ENCODE measurements around the gene PARS2. TPM values are rescaled to one million over a fixed set of nuclear protein-coding genes. Genes with fewer than 3 reads are reported as not detected.
A peak's percentile ranks its signal among the peaks of the same experiment; 100 is the strongest.

The PARS2 gene
- total RNA-seq, 1 donor from 2014 or later: 1.9 TPM

- no peak for DNase-seq (ENCODE audit: low spot score)
These were observed 27.6 kb downstream of the PARS2 start for GRCh38 chr1:54736685-54737084.

GRCh38 chr1:54728027-54728426 lies 36.3 kb downstream of the PARS2 start:
- DNase-seq (ENCODE audit: low spot score): no peak

GRCh38 chr1:54724771-54725170 lies 39.6 kb downstream of the PARS2 start:
- no peak for DNase-seq (ENCODE audit: low spot score)

GRCh38 chr1:54723985-54724384 lies 40.3 kb downstream of the PARS2 start:
- no peak for DNase-seq (ENCODE audit: low spot score)

GRCh38 chr1:54721719-54722118 lies 42.6 kb downstream of the PARS2 start:
- no peak for DNase-seq (ENCODE audit: low spot score)

DNA sequence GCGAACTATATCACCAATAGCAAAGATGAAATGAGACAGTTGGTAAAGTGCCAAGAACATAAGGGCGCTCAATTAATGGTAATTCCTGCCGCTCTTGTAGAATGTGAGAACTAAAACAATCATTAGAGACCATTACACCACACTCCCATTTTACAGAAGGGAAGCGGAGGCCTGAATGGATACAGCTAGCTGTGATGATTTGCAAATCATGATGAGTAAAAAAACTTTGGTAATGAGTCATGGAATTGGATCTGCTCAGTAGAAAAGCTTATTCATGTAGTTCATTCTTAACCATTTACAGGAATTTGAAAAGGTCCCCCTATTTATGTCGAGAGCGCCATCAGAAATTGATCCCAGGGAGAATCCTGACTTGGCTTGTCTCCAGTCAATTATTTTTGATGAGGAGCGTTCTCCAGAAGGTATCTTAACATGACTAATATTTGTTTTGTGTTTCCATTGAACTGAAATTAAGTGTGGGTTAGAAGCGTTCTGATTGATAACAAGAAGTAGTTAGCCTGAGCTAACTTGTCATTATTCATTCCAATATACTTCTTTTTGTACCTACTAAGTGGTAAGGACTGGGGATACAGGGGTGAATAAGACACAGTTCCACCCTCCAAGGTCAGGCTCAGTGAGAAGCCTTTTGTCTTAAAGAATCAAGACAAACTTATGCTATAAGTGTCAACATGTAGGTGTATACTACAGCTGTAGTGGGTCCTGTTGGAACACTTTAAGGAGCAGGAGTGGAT lies 47.9 kb downstream of the PARS2 start:
- DNase-seq (ENCODE audit: low spot score): no peak

DNA sequence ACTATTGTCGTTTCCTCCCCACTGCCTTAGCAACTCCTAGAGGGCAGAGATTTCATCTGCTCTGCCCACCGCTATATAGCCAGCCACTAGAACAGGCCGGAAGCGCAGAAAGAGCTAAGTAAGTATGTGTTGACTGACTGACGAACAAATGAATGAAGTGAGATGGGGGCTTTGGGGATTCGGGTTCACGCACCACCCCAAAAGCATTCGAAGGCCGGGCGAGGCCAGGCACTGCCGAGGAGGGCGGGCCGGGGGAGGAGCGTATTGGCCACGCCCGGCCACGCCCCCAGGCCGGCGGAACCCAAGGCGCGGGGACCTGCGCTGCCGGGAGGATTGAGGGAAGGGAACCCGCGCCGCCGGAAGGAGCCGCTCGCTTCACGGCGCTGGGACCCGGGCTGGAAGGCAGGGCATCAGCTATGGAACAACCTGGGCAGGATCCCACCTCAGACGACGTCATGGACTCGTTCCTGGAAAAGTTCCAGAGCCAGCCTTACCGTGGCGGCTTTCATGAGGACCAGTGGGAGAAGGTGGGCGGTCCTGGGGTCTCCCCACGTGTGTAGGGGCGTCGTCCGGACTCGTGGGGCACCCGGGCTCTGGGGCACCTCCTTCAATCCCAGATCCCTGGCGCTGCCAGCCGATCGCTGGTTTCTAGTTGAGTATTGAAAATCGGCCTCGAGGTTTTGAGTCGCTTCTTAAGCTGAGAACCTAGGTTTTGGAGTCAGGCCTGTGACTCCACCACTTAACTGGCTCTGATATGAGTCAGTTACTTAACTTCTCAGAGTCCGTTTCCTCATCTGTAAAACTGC lies 48.6 kb downstream of the PARS2 start, which contains the start of gene TTC4:
Gene TTC4, plus strand, starts transcription at position 369 of the 806 bp plus-strand sequence. Its CDS starts 48 bp downstream, at position 417.
- DNase-seq (ENCODE audit: low spot score): peak; percentile 84

- no peak for DNase-seq (ENCODE audit: low spot score)
These were observed 49.3 kb downstream of the PARS2 start for GRCh38 chr1:54714881-54715492.

DNA sequence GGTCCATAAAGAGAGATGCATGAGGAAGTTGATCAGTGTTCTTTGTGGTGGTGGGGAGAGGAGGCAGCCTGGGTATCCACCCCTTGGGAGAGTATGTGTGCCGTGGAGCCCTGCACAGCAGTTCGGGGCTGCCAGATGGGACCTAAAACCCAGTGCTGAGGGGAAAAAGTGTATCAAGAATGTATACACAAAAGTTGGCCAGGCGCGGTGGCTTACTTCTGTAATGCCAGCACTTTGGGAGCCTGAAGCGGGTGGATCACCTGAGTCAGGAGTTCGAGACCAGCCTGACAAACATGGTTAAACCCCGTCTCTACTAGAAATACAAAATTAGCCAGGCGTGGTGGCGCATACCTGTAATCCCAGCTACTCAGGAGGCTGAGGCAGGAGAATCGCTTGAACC lies 52.8 kb downstream of the PARS2 start:
- DNase-seq (ENCODE audit: low spot score): no peak

GRCh38 chr1:54710841-54711240 lies 53.5 kb downstream of the PARS2 start:
- no peak for DNase-seq (ENCODE audit: low spot score)

- DNase-seq (ENCODE audit: low spot score): no peak
These were observed 53.9 kb downstream of the PARS2 start for GRCh38 chr1:54710434-54710833.

DNA sequence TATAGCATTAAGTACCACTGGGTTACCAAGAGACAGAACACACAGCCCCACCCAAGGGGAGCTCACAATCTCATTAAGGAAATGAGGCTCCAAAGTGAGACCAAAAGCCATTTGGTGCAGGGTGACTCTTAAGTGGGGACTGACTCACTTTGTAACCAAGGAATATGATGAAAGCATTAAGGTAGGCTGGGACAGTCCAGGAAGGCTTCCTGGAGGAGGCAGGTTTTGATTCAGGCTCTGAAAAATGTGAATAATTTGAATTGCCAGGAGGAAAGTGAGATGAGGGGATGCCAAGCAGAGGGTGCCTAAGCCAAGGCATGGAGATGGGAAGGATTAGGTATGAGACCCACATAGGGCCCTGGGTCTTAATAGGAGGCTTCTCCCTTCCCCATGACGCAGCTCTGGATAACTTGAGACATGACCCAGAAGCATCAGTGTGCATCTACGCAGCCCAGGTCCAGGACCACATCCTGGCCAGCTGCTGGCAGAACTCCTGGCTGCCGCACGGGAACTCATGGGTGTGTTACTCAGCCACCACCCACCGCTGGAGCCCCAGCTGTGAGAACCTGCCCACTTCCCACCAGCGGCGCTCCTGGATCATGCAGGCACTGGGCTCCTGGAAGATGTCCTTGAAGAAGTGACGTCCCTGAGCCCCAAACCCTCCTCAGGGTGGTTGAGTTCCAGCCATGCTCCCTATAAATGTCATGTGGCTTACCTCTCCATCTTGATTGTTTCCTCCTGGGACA lies 54.6 kb downstream of the PARS2 start:
- no peak for DNase-seq (ENCODE audit: low spot score)

- no peak for DNase-seq (ENCODE audit: low spot score)
These were observed 55.9 kb downstream of the PARS2 start for GRCh38 chr1:54708385-54708784.

Other genes starting within 250 kb of the PARS2 start
- 12.5 TPM for gene ACOT11, start 216.3 kb downstream of the PARS2 start, total RNA-seq (ENCODE audit: insufficient read depth, low replicate concordance)
- not detected for gene FAM151A, start 141.0 kb downstream of the PARS2 start, total RNA-seq (ENCODE audit: insufficient read depth, low replicate concordance)
- gene MROH7, start 122.7 kb downstream of the PARS2 start, total RNA-seq (ENCODE audit: insufficient read depth, low replicate concordance): 4.1 TPM
- 17.6 TPM for gene TTC4, start 48.7 kb downstream of the PARS2 start, total RNA-seq (ENCODE audit: insufficient read depth, low replicate concordance)
- 1.7 TPM for gene TTC22, start 36.8 kb upstream of the PARS2 start, total RNA-seq (ENCODE audit: insufficient read depth, low replicate concordance)
- gene DHCR24, start 122.7 kb upstream of the PARS2 start, total RNA-seq (ENCODE audit: insufficient read depth, low replicate concordance): 18.8 TPM
- gene TMEM61, start 216.1 kb upstream of the PARS2 start, total RNA-seq (ENCODE audit: insufficient read depth, low replicate concordance): 12.0 TPM
- 0.24 TPM for gene BSND, start 234.4 kb upstream of the PARS2 start, total RNA-seq (ENCODE audit: insufficient read depth, low replicate concordance)